ENCODE measurements around the gene TENM4. TPM values are rescaled to one million over a fixed set of nuclear protein-coding genes. Genes with fewer than 3 reads are reported as not detected.

TENM4 gene
- total and polyA plus RNA-seq, 2 of the 8 experiments (the other 6 are each of a cell fraction or from before 2014, with no cell fraction given) = 3.5 to 7.2 TPM

DNA sequence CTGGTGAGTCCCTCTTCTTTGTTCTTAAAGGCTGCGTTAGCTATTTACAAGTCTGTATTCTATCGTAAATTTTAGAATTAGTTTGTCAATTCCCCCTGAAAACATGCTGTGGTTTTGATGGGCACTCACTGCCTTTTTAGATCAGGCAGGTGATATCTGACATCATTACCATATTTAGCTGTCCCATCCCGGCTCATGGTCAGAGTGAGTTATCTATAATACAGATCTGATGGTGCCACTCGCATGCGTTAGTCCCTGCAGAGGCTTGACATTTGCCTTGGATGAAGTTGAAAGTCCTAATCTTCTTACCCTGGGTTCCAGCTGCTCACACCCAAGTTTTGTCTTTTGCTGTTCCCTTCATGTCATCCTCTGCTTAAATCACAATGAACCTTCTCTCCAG, 715.6 kb downstream of the TENM4 start (continued):
- TF ChIP-seq, protein P1, sequence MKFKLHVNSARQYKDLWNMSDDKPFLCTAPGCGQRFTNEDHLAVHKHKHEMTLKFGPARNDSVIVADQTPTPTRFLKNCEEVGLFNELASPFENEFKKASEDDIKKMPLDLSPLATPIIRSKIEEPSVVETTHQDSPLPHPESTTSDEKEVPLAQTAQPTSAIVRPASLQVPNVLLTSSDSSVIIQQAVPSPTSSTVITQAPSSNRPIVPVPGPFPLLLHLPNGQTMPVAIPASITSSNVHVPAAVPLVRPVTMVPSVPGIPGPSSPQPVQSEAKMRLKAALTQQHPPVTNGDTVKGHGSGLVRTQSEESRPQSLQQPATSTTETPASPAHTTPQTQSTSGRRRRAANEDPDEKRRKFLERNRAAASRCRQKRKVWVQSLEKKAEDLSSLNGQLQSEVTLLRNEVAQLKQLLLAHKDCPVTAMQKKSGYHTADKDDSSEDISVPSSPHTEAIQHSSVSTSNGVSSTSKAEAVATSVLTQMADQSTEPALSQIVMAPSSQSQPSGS (IDR thresholded peaks at IDR 0.05; ENCODE audit: low read length) = no peak
